GM12874 (cell line): ENCODE measurements around the gene SERPINA1.

Source experiments
- TF ChIP-seq, protein P1 (sequence below): IDR thresholded peaks from 2 replicates; pipeline ENCODE4 v1.5.1; 2011; ENCODE audit warnings: low read depth, mild to moderate bottlenecking, control low read depth, low read length, moderate library complexity; ENCODE audit not compliant: insufficient read depth

Gene SERPINA1

GRCh38 chr14:94380225-94381148 is 7.9 kb downstream of the SERPINA1 start:
- TF ChIP-seq, protein P1, sequence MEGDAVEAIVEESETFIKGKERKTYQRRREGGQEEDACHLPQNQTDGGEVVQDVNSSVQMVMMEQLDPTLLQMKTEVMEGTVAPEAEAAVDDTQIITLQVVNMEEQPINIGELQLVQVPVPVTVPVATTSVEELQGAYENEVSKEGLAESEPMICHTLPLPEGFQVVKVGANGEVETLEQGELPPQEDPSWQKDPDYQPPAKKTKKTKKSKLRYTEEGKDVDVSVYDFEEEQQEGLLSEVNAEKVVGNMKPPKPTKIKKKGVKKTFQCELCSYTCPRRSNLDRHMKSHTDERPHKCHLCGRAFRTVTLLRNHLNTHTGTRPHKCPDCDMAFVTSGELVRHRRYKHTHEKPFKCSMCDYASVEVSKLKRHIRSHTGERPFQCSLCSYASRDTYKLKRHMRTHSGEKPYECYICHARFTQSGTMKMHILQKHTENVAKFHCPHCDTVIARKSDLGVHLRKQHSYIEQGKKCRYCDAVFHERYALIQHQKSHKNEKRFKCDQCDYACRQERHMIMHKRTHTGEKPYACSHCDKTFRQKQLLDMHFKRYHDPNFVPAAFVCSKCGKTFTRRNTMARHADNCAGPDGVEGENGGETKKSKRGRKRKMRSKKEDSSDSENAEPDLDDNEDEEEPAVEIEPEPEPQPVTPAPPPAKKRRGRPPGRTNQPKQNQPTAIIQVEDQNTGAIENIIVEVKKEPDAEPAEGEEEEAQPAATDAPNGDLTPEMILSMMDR = no peak

DNA sequence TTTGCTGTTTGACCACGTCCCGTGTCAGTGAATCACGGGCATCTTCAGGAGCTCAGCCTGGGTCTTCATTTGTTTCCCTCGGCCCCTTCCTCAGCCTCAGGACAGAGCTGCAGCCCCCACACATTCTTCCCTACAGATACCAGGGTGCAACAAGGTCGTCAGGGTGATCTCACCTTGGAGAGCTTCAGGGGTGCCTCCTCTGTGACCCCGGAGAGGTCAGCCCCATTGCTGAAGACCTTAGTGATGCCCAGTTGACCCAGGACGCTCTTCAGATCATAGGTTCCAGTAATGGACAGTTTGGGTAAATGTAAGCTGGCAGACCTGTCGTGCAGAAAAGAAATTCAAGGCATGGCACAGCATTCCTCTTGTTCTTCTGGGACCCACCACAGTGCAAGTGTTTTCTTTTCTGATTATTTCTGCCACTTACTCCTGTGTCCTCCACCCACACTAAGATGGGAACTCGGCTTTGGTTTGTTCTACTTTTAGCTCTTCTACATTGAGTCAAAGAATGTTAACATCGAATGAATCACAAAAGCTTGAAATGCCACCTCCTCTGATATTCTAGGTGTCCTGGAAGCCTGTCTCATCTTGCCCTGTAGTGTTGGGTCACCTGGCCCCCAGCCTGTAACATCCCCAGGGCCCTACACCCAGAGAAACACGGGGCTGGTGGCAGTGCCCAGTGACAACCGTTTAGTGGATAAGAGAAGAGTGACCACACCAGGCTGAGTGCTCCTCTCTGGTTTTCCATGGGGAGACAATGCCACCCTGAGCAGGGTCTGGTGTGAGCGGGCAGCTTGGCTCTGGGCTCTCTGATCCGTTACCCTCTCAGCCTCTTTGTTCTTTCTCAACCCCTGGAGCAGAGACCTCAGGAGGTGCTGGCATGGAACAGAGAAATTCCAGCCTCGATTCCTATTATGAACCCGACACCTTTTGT is 8.8 kb downstream of the SERPINA1 start:
- TF ChIP-seq, protein P1 = no peak

GRCh38 chr14:94378527-94379290 is 9.7 kb downstream of the SERPINA1 start:
- TF ChIP-seq, protein P1 = no peak

DNA sequence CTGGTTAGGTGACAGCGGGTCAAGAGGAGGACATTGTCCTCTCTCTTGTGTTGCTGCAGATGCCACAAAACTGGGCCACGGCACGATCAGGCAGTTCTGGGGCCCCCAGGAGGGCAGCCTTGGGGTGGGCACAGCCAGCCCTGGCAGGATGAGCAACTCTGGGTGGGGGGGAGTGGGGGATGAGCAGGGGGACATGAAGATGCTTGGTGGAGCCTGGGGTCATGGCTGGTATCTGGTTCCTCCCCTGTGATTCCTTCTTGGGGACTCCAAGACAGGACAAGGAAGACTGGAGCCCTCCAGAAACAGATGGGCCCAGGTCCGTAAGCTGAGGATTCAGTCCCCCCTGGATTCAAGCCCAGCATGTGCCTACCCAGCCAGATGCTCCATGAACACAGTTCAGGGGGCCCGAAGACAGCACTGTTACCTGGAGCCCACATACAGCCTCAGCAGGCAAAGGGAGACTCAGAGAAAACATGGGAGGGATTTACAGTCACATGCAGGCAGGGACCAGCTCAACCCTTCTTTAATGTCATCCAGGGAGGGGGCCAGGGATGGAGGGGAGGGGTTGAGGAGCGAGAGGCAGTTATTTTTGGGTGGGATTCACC is 10.4 kb downstream of the SERPINA1 start:
- TF ChIP-seq, protein P1 = no peak

DNA sequence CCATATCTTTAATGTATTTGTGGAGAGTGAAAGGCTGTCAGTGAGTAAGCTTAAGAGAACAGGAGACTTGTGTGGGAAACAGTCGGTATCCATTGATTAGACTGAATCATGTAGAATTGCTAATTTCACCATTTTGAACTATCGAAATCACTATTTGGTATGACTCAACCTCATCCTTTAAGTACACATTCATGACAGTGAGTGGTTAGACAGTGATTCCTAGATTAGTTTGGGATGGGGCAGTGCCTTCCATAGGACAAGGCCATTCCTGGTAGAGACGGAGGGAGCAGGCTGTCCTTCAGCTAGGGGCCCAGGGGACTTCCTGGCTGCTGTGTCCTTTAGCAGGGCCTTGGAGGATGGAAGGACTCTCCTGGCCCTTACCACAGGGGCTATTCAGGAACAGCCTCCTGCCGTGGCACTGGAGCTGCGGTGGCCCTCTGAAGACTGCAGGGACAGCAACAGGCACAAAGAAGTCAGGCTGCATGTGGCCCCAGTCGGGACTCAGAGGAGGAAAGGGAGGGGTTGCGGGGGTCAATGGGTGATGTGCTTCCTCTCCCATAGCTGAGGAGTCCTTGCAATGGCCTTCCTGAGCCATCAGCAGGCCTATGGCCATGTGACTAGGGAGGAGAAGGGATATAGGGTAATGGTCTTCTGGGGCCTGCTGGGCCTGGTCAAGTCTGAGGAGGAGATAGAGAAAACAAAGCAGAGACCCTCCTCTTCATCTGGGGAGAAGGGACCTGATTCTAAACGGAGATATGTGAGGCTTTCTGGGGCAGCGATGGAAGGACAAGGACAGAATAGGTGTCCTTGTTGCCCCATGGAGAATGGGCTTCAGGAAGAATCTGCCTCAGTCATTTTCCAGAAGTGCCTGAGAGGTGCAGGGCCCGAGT is 11.2 kb downstream of the SERPINA1 start:
- TF ChIP-seq, protein P1 = no peak
